Stimulated activated CD4-positive, alpha-beta T cell treated with anti-CD3 and anti-CD28 coated beads, Interleukin-12 subunit alpha, Interleukin-12 subunit beta, amount 100 ng/mL, for 48 hours (primary cell): ENCODE data around the gene IFT52.
"Not testable (repeated sequence)": the region's sequence is repeated elsewhere in the genome, so short reads cannot be mapped to it uniquely, and the experiment has no call there.

Experiments
- DNase-seq, 3 donors: peaks; one replicate each; pipeline ENCODE4 v3.0.0-alpha.2; 2020; ENCODE audit warnings: low read depth in 2 of 3, low spot score in 1 of 3

Gene IFT52

DNA sequence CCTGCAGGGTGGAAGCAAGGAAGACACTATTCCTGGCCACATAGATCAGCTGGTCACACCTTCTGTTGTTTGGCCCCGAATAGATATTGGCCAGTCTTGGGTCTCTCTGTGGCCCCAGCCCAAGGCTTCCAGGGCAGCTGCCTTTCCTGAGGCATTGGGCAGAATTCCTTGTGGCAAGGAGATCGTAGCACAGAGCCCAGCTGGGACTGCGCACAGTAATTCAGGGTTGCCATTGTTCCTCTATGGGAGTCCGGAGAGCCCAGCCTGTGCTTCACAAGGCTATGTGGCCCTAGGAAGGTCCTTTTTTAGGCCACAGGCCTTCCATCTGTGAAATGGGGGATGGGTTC is 25.0 kb upstream of the IFT52 start:
- no peak for DNase-seq

DNA sequence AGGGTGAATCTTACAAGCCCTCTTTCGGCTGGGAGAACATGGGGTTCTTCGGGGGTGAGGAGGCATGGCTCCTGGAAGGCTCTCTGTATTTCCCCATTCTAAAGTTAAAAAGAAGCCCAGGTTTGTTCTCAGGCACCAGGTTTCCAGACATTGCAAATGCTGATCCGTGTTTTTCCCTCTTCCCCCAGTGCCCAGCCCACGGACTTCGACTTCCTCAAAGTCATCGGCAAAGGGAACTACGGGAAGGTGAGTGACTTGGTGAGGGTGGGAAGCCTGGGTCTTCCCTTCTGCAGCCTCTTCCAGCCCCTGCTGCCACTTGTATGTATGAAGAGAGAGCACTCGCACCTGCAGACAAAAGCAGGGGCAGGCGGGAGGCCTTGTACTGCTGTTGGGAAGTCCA is 23.3 kb upstream of the IFT52 start:
- DNase-seq = no peak

DNA sequence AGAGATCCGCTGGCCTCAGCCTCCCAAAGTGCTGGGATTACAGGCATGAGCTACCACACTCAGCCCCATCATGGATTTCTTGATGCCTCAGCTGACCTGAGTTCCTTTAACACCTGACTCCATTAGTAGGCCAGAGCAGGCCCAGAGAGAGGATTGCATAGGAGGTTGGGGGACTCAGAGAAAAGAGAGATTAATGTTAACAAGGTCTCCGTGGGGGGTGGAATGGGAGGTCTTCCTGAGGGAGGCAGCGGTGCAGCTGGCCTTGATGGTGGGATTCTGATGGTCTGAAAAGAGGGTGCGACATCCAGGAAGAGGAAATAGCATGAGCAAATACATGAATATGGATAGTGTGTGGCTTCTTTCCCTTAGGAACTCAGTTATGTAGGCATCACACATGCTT is 22.0 kb upstream of the IFT52 start:
- DNase-seq = no peak

DNA sequence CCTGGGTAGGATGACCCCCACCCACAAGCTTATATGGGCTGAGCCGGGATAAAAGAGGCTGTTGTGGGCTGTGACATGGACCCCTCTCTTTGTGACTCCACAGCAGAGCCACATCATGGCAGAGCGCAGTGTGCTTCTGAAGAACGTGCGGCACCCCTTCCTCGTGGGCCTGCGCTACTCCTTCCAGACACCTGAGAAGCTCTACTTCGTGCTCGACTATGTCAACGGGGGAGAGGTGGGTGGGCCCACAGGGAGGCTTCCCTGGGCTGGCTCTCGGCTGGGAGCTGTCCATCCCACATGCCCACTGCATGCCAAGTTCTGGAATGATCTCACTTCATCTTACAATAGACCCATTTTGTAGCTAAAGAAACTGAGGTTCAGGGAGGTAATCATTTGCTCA is 21.5 kb upstream of the IFT52 start:
- no peak for DNase-seq

DNA sequence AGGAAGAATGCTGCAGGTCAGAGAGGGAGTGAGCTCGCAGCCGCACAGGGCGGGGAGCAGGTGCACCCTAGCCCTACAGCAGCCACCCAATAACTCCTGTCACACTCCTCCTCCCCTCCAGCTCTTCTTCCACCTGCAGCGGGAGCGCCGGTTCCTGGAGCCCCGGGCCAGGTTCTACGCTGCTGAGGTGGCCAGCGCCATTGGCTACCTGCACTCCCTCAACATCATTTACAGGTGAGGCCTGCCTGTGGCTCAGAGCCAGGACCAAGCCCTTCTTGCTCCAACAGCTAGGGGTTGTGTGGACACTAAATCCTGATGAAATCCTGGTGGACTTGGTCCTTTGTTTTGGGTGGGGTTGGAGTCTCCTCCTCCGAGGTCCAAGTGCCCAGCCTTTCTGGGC is 20.2 kb upstream of the IFT52 start:
- no peak for DNase-seq

DNA sequence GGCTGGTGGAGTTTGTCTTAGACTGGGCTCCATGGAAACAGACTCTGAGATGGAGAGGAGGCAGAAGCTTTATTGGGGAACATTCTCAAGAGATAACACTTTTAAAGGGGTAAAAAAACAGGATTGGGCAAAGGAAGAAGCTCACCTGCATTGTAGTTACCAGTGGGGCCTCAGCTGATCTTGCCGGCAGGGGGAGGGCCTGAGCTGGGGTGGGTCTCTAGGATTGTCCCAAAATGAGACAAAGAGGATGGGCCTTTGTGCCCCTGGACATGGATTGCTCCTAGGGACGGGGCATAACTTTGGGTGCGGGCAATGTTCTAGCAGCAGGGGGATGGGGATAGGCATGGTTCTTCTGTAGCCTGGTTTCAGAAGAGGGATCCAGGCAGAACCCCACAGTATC is 19.4 kb upstream of the IFT52 start:
- no peak for DNase-seq

DNA sequence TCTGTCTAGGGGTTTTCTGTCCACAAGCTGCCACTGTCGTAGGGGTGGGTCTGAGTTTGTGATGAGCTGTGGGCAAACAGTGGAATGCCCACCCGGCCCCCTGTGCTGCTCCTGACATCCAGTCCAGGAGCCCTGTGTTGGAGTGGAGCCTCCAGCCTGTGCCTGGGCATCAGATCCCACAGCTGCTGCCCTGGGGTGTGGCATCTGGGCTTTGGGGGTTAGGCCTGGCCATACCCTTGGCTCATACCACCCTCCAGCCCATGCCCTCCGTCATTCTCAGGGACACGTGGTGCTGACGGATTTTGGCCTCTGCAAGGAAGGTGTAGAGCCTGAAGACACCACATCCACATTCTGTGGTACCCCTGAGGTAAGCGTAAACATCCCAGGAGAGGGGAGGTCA is 19.0 kb upstream of the IFT52 start:
- no peak for DNase-seq

DNA sequence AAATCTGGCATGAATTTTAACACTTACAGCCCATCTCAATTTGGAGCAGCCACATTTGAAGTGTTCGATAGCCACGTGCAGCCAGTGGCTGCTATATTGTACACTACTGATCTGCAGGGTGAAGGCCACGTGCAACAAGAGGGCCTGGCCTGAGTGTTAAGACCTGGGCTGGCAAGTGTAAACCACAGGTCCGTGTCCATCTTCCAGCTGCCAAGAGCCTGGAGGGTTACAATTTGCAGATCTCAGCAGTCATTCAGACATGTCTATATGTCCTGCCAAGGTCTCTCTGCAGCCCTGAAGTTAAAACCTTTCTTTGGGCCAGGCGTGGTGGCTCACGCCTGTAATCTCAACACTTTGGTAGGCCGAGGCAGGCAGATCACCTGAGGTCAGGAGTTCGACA is 17.8 kb upstream of the IFT52 start:
- no peak for DNase-seq

DNA sequence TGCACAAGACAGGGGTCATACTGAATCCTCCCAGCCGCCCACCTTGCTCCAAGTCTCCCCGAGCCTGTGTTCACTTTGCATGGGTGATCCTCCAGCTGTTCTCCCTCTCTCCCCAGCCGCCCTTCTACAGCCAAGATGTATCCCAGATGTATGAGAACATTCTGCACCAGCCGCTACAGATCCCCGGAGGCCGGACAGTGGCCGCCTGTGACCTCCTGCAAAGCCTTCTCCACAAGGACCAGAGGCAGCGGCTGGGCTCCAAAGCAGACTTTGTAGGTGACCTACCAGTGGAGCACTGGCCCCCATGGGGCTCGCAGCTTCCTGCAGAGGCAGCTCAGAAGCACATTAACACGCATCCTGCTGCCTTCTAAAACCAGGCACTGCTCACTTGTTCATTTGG is 14.6 kb upstream of the IFT52 start:
- no peak for DNase-seq

DNA sequence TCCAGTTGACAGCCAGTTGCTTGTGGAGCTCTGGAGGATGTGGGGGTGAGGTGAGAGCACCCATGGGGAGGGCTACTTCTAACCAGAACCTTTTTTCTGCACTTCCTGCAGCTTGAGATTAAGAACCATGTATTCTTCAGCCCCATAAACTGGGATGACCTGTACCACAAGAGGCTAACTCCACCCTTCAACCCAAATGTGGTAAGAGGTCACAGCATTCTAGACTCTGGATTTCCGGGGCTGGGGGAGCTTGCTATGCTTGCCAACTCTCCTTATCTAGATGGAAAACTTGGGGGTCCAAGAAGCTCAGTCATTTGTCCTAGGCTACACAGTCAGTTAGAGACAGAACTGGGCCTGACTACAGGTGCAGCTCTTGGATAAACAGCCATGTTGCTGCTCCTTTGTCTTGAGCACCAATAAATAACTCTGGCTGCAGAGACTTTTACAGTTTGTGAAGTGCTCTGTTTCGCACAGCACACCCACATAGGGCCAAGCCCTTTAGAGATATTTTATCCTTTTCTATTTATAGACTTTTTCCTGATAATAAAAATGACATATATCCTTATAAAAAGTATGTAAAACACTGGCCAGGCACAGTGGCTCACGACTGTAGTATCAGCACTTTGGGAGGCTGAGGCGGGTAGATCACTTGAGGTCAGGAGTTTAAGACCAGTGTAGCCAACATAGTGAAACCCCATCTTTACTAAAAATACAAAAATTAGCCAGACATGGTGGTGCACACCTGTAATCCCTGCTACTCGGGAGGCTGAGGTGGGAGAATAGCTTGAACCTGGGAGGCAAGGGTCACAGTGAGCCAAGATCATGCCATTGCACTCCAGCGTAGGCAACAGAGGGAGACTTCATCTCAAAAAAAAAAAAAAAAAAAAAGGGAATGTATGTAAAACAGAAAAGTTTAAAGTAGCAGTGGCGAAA is 10.6 kb upstream of the IFT52 start:
- no peak for DNase-seq

DNA sequence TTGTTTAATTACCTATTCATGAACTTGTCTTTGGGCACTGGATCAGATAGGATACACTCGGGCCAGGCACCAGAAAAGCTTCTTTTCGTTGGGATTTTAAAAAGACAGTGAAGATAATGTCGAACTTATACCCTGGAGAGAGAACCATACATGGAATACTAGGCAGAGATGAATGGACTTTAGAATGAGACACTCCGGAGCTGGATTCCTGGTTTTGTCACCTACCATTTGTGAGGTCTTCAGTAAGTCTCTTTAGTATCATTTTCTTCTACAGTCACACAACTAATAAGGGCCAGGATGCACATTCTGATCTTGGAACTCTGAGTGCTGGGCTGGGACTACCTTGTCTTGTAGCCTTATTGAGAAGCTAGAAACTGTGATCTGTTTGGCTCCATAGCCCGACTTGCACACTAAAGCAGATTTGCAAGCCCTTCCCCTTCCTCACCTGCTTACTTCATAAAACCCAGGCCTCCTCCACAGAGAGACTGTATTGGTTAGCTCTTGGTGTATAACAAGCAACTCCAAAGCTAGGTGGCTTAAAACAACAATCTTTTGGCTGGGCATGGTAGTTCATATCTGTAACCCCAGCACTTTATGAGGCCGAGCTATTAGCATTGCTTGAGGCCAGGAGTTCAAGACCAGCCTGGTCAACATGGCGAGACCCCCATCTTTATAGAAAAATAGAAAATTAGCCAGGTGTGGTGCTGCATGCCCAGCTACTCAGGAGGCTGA is 7.4 kb upstream of the IFT52 start:
- no peak for DNase-seq

DNA sequence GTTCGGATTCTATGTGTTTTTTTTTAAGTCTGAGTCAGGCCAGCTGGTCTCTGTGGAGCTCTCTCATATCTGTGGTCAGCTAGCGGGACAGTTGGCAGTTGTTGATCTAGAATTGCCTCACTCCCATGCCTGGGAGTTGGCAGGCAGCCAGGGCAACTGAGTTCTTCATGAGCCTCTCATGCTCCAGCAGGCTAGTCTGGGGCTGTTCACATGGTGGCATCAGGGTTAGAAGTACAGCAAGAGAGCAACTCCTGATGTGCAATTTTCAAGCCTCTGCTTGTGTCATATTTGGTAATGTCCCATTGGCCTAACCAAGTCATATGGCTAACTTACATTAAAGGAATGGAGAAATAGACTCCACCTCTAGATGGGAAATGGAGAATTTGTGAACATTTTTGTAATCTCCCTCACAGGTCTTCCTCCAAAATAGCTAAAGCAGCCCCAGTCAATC is 6.7 kb upstream of the IFT52 start:
- no peak for DNase-seq

DNA sequence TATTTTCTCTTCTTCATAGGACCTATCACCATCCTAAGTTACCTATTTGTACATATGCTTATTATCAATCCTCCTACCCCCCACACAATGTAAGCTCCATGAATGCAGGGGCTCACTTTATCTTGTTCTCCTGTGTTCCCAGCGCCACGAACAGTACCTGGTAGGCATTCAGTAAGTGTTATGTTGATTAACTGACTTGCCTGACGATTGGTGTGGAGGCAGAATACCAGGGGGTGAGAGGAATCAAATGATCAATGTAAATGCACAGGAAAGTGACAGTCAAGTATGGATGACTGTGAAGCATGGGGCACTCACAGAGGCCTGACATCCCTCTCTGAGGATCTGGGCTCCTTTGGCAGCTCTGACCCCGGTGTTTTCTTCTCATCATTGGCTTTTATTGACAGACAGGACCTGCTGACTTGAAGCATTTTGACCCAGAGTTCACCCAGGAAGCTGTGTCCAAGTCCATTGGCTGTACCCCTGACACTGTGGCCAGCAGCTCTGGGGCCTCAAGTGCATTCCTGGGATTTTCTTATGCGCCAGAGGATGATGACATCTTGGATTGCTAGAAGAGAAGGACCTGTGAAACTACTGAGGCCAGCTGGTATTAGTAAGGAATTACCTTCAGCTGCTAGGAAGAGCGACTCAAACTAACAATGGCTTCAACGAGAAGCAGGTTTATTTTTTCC is 6.1 kb upstream of the IFT52 start:
- DNase-seq = no peak

DNA sequence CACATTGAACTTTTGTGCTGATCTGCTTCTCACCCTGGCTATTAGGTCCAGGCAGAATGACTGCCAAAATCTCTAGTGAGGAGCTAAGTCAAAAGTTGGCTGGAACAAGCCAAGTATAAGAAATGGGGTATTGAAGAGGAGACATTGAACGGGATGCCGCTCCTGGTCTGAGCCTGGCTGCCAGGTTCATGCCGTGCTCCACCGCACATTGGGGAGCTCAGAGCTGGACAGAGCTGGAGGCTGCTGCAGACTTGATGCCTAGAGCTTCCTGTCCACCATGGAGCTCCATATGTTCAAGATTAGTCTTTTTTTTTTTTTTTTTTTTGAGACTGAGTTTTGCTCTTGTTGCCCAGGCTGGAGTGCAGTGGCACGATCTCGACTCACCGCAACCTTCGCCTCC is 4.1 kb upstream of the IFT52 start:
- DNase-seq = no peak

DNA sequence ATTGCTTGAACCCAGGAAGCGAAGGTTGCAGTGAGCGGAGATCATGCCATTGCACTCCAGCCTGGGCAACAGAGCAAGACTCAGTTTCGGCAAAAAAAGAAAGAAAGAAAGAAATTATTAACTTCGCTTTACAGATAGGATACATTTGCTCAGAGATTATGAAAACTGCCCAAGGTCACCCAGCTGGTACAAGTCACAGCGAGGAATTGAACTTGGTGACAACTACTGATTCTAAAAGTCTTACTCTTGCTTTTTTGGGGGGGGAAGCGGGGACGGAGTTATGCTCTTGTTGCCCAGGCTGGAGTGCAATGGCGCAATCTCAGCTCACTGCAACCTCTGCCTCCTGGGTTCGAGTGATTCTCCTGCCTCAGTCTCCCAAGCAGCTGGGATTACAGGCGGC is 2.2 kb upstream of the IFT52 start:
- not testable (repeated sequence) for DNase-seq

DNA sequence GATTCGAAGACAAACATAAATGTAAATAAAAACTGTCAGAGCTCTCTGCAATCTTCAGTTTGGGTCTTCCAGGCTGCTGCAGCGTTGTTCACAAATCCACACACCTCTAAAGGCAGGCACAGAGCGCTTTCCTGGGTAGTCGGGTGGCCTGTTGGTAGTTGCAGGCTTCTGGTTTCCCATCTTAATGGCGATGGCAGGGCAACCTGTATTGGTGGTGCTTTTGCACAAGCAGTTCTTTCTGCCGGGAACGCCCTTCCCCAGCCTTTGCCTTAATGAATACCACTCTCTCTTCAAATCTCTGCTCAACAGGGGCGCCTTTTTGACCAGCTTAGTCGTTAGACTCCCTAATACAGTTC is 723 bp upstream of the IFT52 start:
- DNase-seq = peak in 1 of 3 donors; percentile 5

DNA sequence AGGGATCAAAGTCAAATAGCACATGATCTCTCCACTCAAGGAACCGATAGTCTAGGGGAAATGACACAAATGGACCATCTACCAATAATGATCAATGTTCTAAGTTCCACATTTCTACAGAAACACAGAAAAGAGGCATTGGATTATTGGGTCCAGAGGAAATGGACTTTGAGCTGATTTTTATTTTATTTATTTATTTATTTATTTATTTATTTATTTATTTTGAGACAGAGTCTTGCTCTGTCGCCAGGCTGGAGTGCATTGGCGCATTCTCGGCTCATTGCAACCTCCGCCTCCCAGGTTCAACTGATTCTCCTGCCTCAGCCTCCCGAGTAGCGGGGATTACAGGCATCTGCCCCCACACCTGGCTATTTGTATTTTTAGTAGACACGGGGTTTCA is 11.2 kb downstream of the IFT52 start:
- DNase-seq = not testable (repeated sequence)

DNA sequence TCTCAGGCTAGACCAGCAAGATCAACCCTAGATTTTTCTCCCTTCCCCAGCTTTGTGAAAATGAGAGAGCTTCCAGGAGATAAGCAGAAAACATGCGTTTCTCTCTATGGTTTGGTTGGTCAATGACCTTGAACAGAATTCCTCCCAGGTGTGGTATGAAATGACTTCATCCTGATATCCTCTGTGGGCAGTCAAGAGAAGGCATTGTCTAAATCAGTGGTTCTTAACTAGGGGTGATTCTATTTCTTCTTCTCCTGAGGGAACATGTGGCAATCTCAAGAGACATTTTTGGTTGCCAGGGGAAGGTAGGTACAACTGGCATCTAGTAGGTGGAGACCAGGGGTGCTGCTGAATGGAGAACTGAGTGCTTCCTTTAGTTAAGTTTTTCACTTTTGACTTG is 12.4 kb downstream of the IFT52 start:
- DNase-seq = no peak

DNA sequence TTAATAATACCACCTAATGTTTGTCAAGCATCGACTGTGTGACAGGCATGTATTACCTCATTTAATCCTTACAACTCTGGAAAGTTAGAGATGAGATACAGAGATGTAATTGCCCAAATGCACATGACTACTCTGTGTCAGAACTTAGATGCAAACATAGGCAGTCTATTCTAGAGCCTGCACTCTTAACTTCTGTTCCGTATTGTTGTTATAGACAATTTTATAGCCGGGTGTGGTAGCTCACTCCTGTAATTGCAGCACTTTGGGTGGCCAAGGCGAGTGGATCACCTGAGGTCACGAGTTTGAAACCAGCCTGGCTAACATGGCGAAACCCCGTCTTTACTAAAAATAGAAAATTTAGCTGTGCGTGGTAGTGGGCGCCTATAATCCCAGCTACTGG is 15.0 kb downstream of the IFT52 start:
- no peak for DNase-seq

DNA sequence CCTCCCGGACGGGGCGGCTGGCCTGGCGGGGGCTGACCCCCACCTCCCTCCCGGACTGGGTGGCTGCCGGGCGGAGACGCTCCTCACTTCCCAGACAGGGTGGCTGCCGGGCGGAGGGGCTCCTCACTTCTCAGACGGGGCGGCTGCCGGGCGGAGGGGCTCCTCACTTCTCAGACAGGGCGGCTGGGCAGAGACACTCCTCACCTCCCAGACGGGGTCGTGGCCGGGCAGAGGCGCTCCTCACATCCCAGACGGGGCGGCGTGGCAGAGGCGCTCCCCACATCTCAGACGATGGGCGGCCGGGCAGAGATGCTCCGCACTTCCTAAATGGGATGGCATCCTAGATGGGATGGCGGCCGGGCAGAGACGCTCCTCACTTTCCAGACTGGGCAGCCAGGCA is 16.5 kb downstream of the IFT52 start:
- DNase-seq = not testable (repeated sequence)

DNA sequence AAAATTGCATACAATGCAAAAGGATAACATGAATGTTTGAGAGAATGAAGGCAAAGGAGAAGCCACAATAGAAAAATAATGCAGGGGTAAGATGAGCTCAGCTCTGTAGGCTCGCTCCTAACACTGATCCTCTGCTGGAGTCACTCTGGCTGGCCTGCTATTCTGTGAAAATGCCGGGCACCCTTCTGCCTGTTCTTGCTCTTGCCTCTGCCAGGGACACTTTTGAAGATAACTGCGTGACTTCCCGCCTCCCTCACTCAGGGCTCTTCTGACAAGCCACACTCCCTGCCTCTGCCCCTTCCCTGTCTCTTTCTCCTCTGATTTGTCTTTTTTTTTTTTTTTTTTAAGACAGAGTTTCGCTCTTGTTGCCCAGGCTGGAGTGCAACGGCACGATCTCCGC is 40.9 kb downstream of the IFT52 start:
- DNase-seq = no peak

DNA sequence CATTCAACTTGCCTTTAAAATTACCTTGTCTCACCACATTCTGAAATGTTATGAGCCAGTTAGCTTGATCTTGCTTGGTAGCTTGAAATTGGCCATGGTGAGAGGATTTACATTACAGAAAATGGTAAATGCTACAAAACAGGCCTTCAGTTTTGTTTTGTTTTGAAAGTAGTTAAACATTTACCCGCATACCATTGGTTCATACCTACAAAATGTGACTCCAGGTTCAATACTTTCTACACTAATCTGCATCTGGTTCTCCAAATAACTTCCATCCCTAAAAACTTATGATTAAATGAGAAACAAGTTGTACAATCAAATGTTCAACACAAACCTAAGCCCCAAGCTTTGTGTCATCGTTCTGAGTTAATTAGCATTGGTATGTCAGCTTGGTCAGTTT is 45.7 kb downstream of the IFT52 start:
- no peak for DNase-seq
